H9 (cell line): ENCODE results near the gene PDRG1. TPM values are rescaled to one million over a fixed set of nuclear protein-coding genes. Genes with fewer than 3 reads are reported as not detected.

Experiments
- DNase-seq: peaks from one replicate; pipeline ENCODE4 v3.0.0-alpha.2; 2017
- H2AFZ ChIP-seq: one replicate; pipeline ENCODE4 v1.6.1; 2013; ENCODE audit warnings: mild to moderate bottlenecking, low read length, control low read depth, moderate library complexity
- H2AK5ac ChIP-seq: 2 replicates; pipeline ENCODE4 v1.6.1; 2013; ENCODE audit warnings: low read length, control low read depth, mixed read lengths; ENCODE audit not compliant: insufficient read length
- H2BK120ac ChIP-seq: one replicate; pipeline ENCODE4 v1.6.1; 2013; ENCODE audit warnings: low read depth, mild to moderate bottlenecking, low read length, control low read depth, inconsistent platforms; ENCODE audit not compliant: poor library complexity, severe bottlenecking
- H2BK12ac ChIP-seq: 2 replicates; pipeline ENCODE4 v1.6.1; 2013; ENCODE audit warnings: low read length, control low read depth, mixed read lengths, low read depth; ENCODE audit not compliant: insufficient read length
- H2BK15ac ChIP-seq: 2 replicates; pipeline ENCODE4 v1.6.1; 2013; ENCODE audit warnings: low read depth, low read length, control low read depth
- H2BK20ac ChIP-seq: one replicate; pipeline ENCODE4 v1.6.1; 2013; ENCODE audit warnings: low read depth, mild to moderate bottlenecking, low read length, control low read depth, inconsistent platforms; ENCODE audit not compliant: poor library complexity, severe bottlenecking
- H2BK5ac ChIP-seq: 2 replicates; pipeline ENCODE4 v1.6.1; 2013; ENCODE audit warnings: low read length, control low read depth, mixed read lengths; ENCODE audit not compliant: insufficient read length
- H3K14ac ChIP-seq: 2 replicates; pipeline ENCODE4 v1.6.1; 2013; ENCODE audit warnings: low read length, control low read depth; ENCODE audit not compliant: insufficient read depth
- H3K18ac ChIP-seq: 2 replicates; pipeline ENCODE4 v1.6.1; 2013; ENCODE audit warnings: low read depth, mild to moderate bottlenecking, mixed read lengths, low read length, control low read depth; ENCODE audit not compliant: insufficient read length
- H3K23ac ChIP-seq: 2 replicates; pipeline ENCODE4 v1.6.1; 2013; ENCODE audit warnings: low read length, control low read depth, mixed read lengths, low read depth; ENCODE audit not compliant: insufficient read length
- H3K23me2 ChIP-seq: 2 replicates; pipeline ENCODE4 v1.6.1; 2013; ENCODE audit warnings: low read depth, mild to moderate bottlenecking, mixed read lengths, low read length, control low read depth; ENCODE audit not compliant: insufficient read length, poor library complexity, severe bottlenecking
- H3K27ac ChIP-seq: 2 replicates; pipeline ENCODE4 v1.5.1; 2013; ENCODE audit warnings: low read length, control low read depth, mixed read lengths, low read depth; ENCODE audit not compliant: insufficient read length
- H3K27me3 ChIP-seq: 2 replicates; pipeline ENCODE4 v1.6.1; 2013; ENCODE audit warnings: low read length, control low read depth, inconsistent platforms; ENCODE audit not compliant: insufficient read depth
- H3K4ac ChIP-seq: 2 replicates; pipeline ENCODE4 v1.6.1; 2013; ENCODE audit warnings: low read depth, mild to moderate bottlenecking, control low read depth, inconsistent platforms, low read length, moderate library complexity
- H3K4me1 ChIP-seq: 2 replicates; pipeline ENCODE4 v1.6.1; 2013; ENCODE audit warnings: low read length, control low read depth, inconsistent platforms; ENCODE audit not compliant: insufficient read depth
- H3K4me2 ChIP-seq: 2 replicates; pipeline ENCODE4 v1.6.1; 2013; ENCODE audit warnings: low read length, control low read depth, mixed read lengths; ENCODE audit not compliant: insufficient read length, insufficient read depth
- H3K56ac ChIP-seq: 2 replicates; pipeline ENCODE4 v1.6.1; 2013; ENCODE audit warnings: low read depth, mild to moderate bottlenecking, mixed read lengths, low read length, control low read depth; ENCODE audit not compliant: insufficient read length
- H3K79me1 ChIP-seq: 2 replicates; pipeline ENCODE4 v1.6.1; 2013; ENCODE audit warnings: low read depth, mild to moderate bottlenecking, moderate library complexity, low read length, control low read depth, inconsistent platforms; ENCODE audit not compliant: insufficient read depth, poor library complexity, severe bottlenecking
- H3K79me2 ChIP-seq: 2 replicates; pipeline ENCODE4 v1.6.1; 2013; ENCODE audit warnings: low read length, control low read depth, inconsistent platforms; ENCODE audit not compliant: insufficient read depth
- H3K9ac ChIP-seq: 2 replicates; pipeline ENCODE4 v1.6.1; 2013; ENCODE audit warnings: low read length, control low read depth, mixed read lengths; ENCODE audit not compliant: insufficient read length; ENCODE audit errors: extremely low read depth
- H3K9me3 ChIP-seq: one replicate; pipeline ENCODE4 v1.6.1; 2013; ENCODE audit warnings: low read depth, low read length, inconsistent platforms; ENCODE audit not compliant: control insufficient read depth
- H3T11ph ChIP-seq: one replicate; pipeline ENCODE4 v1.6.1; 2013; ENCODE audit warnings: mild to moderate bottlenecking, low read length, control low read depth, inconsistent platforms
- H4K20me1 ChIP-seq: one replicate; pipeline ENCODE4 v1.6.1; 2013; ENCODE audit not compliant: control insufficient read depth, insufficient read length, insufficient read depth
- H4K5ac ChIP-seq: 2 replicates; pipeline ENCODE4 v1.6.1; 2013; ENCODE audit warnings: low read depth, mild to moderate bottlenecking, mixed read lengths, low read length, control low read depth; ENCODE audit not compliant: insufficient read length
- H4K8ac ChIP-seq: replicated peaks from 2 replicates; pipeline ENCODE4 v1.6.1; 2013; ENCODE audit warnings: low read length, control low read depth, mixed read lengths, low read depth; ENCODE audit not compliant: insufficient read length
- H4K91ac ChIP-seq: 2 replicates; pipeline ENCODE4 v1.6.1; 2013; ENCODE audit warnings: low read depth, mild to moderate bottlenecking, moderate library complexity, mixed read lengths, low read length, control low read depth; ENCODE audit not compliant: insufficient read length
- H3K27ac Mint-ChIP-seq, 3 experiments: 2 replicates in 2 of 3; 3 replicates in 1 of 3; pipeline ENCODE4 v1.8.0; 2020 to 2021; ENCODE audit warnings: mixed read lengths in 3 of 3, mild to moderate bottlenecking in 1 of 3, moderate library complexity in 1 of 3
- H3K27me3 Mint-ChIP-seq: 2 replicates; pipeline ENCODE4 v1.8.0; 2021; ENCODE audit warnings: low read depth, mild to moderate bottlenecking, moderate library complexity, mixed read lengths
- H3K36me3 Mint-ChIP-seq, 3 experiments: 2 replicates in 2 of 3; 3 replicates in 1 of 3; pipeline ENCODE4 v1.8.0; 2020 to 2021; ENCODE audit warnings: low read depth in 3 of 3, mixed read lengths in 3 of 3; ENCODE audit not compliant: insufficient read depth in 1 of 3
- H3K4me1 Mint-ChIP-seq, 2 experiments: 2 replicates each; pipeline ENCODE4 v1.8.0; 2020; ENCODE audit warnings: mixed read lengths in 2 of 2
- H3K4me3 Mint-ChIP-seq, 2 experiments: 2 replicates in 1 of 2; 3 replicates in 1 of 2; pipeline ENCODE4 v1.8.0; 2020 to 2021; ENCODE audit warnings: mild to moderate bottlenecking in 2 of 2, mixed read lengths in 2 of 2, moderate library complexity in 1 of 2
- H3K9me3 Mint-ChIP-seq, 2 experiments: 2 replicates in 1 of 2; 3 replicates in 1 of 2; pipeline ENCODE4 v1.8.0; 2020; ENCODE audit warnings: mild to moderate bottlenecking in 2 of 2, mixed read lengths in 2 of 2, moderate library complexity in 1 of 2
- WGBS: extraction: QIAGEN DNeasy Blood & Tissue Kit; methylation state at CpG from one replicate; pipeline ENCODE4 v1.1.7; 2013; ENCODE audit warnings: missing lambda C conversion rate, low lambda C conversion rate, mixed read lengths; ENCODE audit not compliant: insufficient read length; ENCODE audit errors: extremely low coverage; 5-methylcytosine and 5-hydroxymethylcytosine counted together
- total RNA-seq: library from RNA; stranded (reverse); gene quantifications from 2 replicates; pipeline ENCODE4 v1.2.1, GENCODE V29; 2021
- TF ChIP-seq, protein P1 (sequence below): fragments of 200-600 bp; sonication (generic); conservative IDR thresholded peaks from 3 replicates; pipeline ENCODE4 v1.8.0; 2021; ENCODE audit warnings: antibody characterized with exemption, mild to moderate bottlenecking

The PDRG1 gene
- total RNA-seq, 1 experiment from 2014 or later, result 32.2 TPM

DNA sequence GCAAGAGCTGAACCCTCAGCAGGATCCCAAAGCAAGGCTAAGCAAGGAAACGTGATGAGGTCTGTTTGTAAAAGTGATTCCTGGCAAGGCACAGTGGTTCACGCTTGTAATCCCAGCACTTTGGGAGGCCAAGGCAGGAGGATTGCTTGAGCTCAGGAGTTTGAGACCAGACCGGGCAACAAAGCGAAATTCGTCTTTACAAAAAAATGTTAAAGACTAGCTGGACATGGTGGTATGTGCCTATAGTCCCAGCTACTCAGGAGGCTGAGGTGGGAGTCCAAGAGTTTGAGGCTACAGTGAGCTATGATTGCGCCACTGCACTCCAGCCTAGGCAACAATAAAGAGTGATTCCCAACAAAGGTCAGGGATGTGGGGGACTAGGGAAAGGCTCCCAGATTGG, 12.0 kb upstream of the PDRG1 start:
- H3K9me3 ChIP-seq, result no peaks in the 10 kb centered on the region
- H4K91ac ChIP-seq, result no peak overlapping the region
- H2AK5ac ChIP-seq, result no peak overlapping the region
- no peak overlapping the region for H2BK5ac ChIP-seq
- Mint-ChIP-seq H3K4me3 (no peak overlapping the region), H3K27ac (no peak overlapping the region), H3K36me3 (no peaks in the 10 kb centered on the region), H3K4me1 (peaks cover 12 to 26% of the 10 kb centered on the region in 2 experiments), H3K27me3 (peaks cover 73% of the 10 kb centered on the region), H3K9me3 (no peaks in the 10 kb centered on the region; a peak in 1 of 5 replicates)
- WGBS, result no CpG with 5 or more reads among the region's 6 CpGs
- H3K14ac ChIP-seq, result no peak overlapping the region
- H2AFZ ChIP-seq, result no peak overlapping the region
- H3K18ac ChIP-seq, result no peak overlapping the region
- no peak overlapping the region for H3T11ph ChIP-seq
- no peak overlapping the region for H3K56ac ChIP-seq
- H4K8ac ChIP-seq, result no peak overlapping the region
- no peak overlapping the region for H3K4ac ChIP-seq
- no peak overlapping the region for H2BK15ac ChIP-seq
- H3K4me2 ChIP-seq, result no peak overlapping the region
- H3K27me3 ChIP-seq, result no peaks in the 10 kb centered on the region; the same call in 1 of the 2 replicates
- no peaks in the 10 kb centered on the region for H4K20me1 ChIP-seq
- no peak overlapping the region for H3K9ac ChIP-seq
- no peak overlapping the region for H3K27ac ChIP-seq
- no peak overlapping the region for H4K5ac ChIP-seq
- TF ChIP-seq, protein P1, sequence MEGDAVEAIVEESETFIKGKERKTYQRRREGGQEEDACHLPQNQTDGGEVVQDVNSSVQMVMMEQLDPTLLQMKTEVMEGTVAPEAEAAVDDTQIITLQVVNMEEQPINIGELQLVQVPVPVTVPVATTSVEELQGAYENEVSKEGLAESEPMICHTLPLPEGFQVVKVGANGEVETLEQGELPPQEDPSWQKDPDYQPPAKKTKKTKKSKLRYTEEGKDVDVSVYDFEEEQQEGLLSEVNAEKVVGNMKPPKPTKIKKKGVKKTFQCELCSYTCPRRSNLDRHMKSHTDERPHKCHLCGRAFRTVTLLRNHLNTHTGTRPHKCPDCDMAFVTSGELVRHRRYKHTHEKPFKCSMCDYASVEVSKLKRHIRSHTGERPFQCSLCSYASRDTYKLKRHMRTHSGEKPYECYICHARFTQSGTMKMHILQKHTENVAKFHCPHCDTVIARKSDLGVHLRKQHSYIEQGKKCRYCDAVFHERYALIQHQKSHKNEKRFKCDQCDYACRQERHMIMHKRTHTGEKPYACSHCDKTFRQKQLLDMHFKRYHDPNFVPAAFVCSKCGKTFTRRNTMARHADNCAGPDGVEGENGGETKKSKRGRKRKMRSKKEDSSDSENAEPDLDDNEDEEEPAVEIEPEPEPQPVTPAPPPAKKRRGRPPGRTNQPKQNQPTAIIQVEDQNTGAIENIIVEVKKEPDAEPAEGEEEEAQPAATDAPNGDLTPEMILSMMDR, result no peak
- no peak overlapping the region for H2BK120ac ChIP-seq
- H3K23ac ChIP-seq, result no peak overlapping the region
- H3K23me2 ChIP-seq, result peaks cover 7% of the 10 kb centered on the region
- H3K79me2 ChIP-seq, result no peaks in the 10 kb centered on the region
- H2BK12ac ChIP-seq, result no peak overlapping the region
- no peak overlapping the region for H2BK20ac ChIP-seq
- H3K79me1 ChIP-seq, result no peaks in the 10 kb centered on the region
- no peaks in the 10 kb centered on the region for H3K4me1 ChIP-seq
- DNase-seq, result no peak
